Memory B cell (primary cell): ENCODE measurements around the gene PTCD2.

ENCODE experiments used
- ATAC-seq: fragments of 150-1000 bp; cut with Tn5 transposase; 2 replicates; pipeline ENCODE4 v1.10.0; 2021; ENCODE audit warnings: low read depth, mild to moderate bottlenecking, moderate library complexity
- DNase-seq, 2 donors: peaks; one replicate each; pipeline ENCODE4 v3.0.0; 2022; ENCODE audit warnings: low spot score in 2 of 2
- H3K27ac Mint-ChIP-seq: one replicate; pipeline ENCODE4 v1.8.0; 2022; ENCODE audit warnings: mild to moderate bottlenecking, moderate library complexity, mixed read lengths
- H3K27me3 Mint-ChIP-seq: one replicate; pipeline ENCODE4 v1.8.0; 2022; ENCODE audit warnings: mixed read lengths
- H3K36me3 Mint-ChIP-seq: one replicate; pipeline ENCODE4 v1.8.0; 2022; ENCODE audit warnings: mild to moderate bottlenecking, mixed read lengths
- H3K4me1 Mint-ChIP-seq: one replicate; pipeline ENCODE4 v1.8.0; 2022; ENCODE audit warnings: mixed read lengths
- H3K4me3 Mint-ChIP-seq: one replicate; pipeline ENCODE4 v1.8.0; 2022; ENCODE audit warnings: mild to moderate bottlenecking, moderate library complexity, mixed read lengths
- H3K9me3 Mint-ChIP-seq: one replicate; pipeline ENCODE4 v1.8.0; 2022; ENCODE audit warnings: mixed read lengths

The PTCD2 gene

GRCh38 chr5:72410688-72411295 is 90.6 kb downstream of the PTCD2 start:
- no peaks in the 10 kb centered on the region for H3K4me1 Mint-ChIP-seq
- ATAC-seq, result no peak
- no peak overlapping the region for H3K4me3 Mint-ChIP-seq
- no peak for DNase-seq
- H3K36me3 Mint-ChIP-seq, result no peaks in the 10 kb centered on the region
- peaks cover 2% of the 10 kb centered on the region for H3K27me3 Mint-ChIP-seq
- no peaks in the 10 kb centered on the region for H3K9me3 Mint-ChIP-seq
- H3K27ac Mint-ChIP-seq, result no peak overlapping the region

GRCh38 chr5:72412283-72413055 is 92.3 kb downstream of the PTCD2 start:
- Mint-ChIP-seq H3K4me3 (no peak overlapping the region), H3K27me3 (peaks cover 2% of the 10 kb centered on the region), H3K9me3 (no peaks in the 10 kb centered on the region), H3K4me1 (no peaks in the 10 kb centered on the region), H3K36me3 (no peaks in the 10 kb centered on the region), H3K27ac (no peak overlapping the region)
- DNase-seq (no peak), ATAC-seq (no peak)

- Mint-ChIP-seq H3K4me1 (no peaks in the 10 kb centered on the region), H3K27me3 (peaks cover 2% of the 10 kb centered on the region), H3K9me3 (no peaks in the 10 kb centered on the region), H3K27ac (no peak overlapping the region), H3K4me3 (no peak overlapping the region), H3K36me3 (no peaks in the 10 kb centered on the region)
- no peak for DNase-seq
- ATAC-seq, result no peak
These were observed 95.6 kb downstream of the PTCD2 start for GRCh38 chr5:72415616-72416325.

GRCh38 chr5:72417333-72418062 is 97.3 kb downstream of the PTCD2 start:
- no peaks in the 10 kb centered on the region for H3K4me1 Mint-ChIP-seq

More at GRCh38 chr5:72417333-72418062, 97.3 kb downstream of the PTCD2 start:
- no peaks in the 10 kb centered on the region for H3K36me3 Mint-ChIP-seq
- H3K9me3 Mint-ChIP-seq, result no peaks in the 10 kb centered on the region
- H3K27ac Mint-ChIP-seq, result no peak overlapping the region
- no peak for ATAC-seq
- H3K4me3 Mint-ChIP-seq, result no peak overlapping the region
- DNase-seq, result no peak
- H3K27me3 Mint-ChIP-seq, result no peaks in the 10 kb centered on the region
